Adrenal gland (tissue), 12 donors: Measurements from ENCODE around the gene OSBPL2. TPM values are rescaled to one million over a fixed set of nuclear protein-coding genes. Genes with fewer than 3 reads are reported as not detected.

Experiments used
- DNase-seq, 7 donors: peaks; one replicate each; pipeline ENCODE4 v3.0.0-alpha.2; 2019 to 2020
- H3K27ac ChIP-seq, 5 donors: fragments of 200-600 bp; sonication (generic) in 4 of 5; 1 replicate in 3 of 5; 2 replicates in 2 of 5; pipeline versions ENCODE4 v1.5.1 to v1.8.0; 2016 to 2020; ENCODE audit warnings: mild to moderate bottlenecking in 1 of 5
- H3K27me3 ChIP-seq: fragments of 200-600 bp; 2 replicates; pipeline ENCODE4 v1.8.0; 2021
- H3K36me3 ChIP-seq, 2 donors: fragments of 200-600 bp; replicated peaks in 1 of 2; 1 replicate in 1 of 2; 2 replicates in 1 of 2; pipeline versions ENCODE4 v1.5.1 to v1.8.0; 2018 to 2022
- H3K4me1 ChIP-seq, 2 donors: fragments of 200-600 bp; replicated peaks in 1 of 2; 1 replicate in 1 of 2; 2 replicates in 1 of 2; pipeline versions ENCODE4 v1.5.1 to v1.8.0; 2018 to 2021
- H3K4me3 ChIP-seq, 4 donors: fragments of 200-600 bp; sonication (generic) in 3 of 4; one replicate each; pipeline ENCODE4 v1.5.1; 2016 to 2018
- H3K9me3 ChIP-seq, 3 donors: fragments of 200-600 bp; sonication (generic) in 1 of 3; replicated peaks in 1 of 3; 1 replicate in 2 of 3; 2 replicates in 1 of 3; pipeline versions ENCODE4 v1.5.1 to v1.8.0; 2016 to 2021
- CTCF ChIP-seq, 6 experiments: fragments of 450-650 bp in 4 of 6; fragments of 200-600 bp in 2 of 6; sonication (generic) in 1 of 6; IDR thresholded peaks; 1 replicate in 5 of 6; 2 replicates in 1 of 6; pipeline versions ENCODE4 v1.5.1 to v1.8.0; 2016 to 2021; ENCODE audit warnings: antibody characterized with exemption in 6 of 6, mild to moderate bottlenecking in 2 of 6, moderate library complexity in 1 of 6
- POLR2A ChIP-seq, 2 donors: fragments of 450-650 bp; IDR thresholded peaks; one replicate each; pipeline ENCODE4 v1.6.1; 2017; ENCODE audit warnings: antibody characterized with exemption in 2 of 2, mild to moderate bottlenecking in 2 of 2, moderate library complexity in 1 of 2
- WGBS, 4 donors: extraction: QIAGEN DNeasy Blood & Tissue Kit in 2 of 4; methylation state at CpG; one replicate each; pipeline versions ENCODE4 v1.1.5 to v1.1.7; 2013 to 2017; 5-methylcytosine and 5-hydroxymethylcytosine counted together
- intact Hi-C, 2 donors: fragments of 100-400 bp; cut with DNase I; formaldehyde crosslinking; loops; one replicate each; pipeline versions ENCODE4 v1.14.1 to v1.15.0; 2022 to 2023
- polyA plus RNA-seq, 3 donors: library from polyadenylated mRNA; stranded (reverse); fragments of 200-250 nt in 2 of 3; fragments of 350-450 nt in 1 of 3; fragmentation: Illumina TruSeq in 1 of 3; extraction: RNeasy Lipid Tissue Mini Kit (QIAGEN cat#74804) in 1 of 3; gene quantifications; one replicate each; pipeline ENCODE4 v1.2.3, GENCODE V29; 2013 to 2014
- total RNA-seq, 9 donors: library from RNA; depleted of rRNA in 4 of 9; stranded (reverse); fragments of >200 nt in 4 of 9; fragments of 120-200 nt in 1 of 9; fragmentation: NEBNext Ultra II Directional in 1 of 9; extraction: Animal tissue kit (Norgen Biotek cat#: 25700) in 1 of 9; gene quantifications; one replicate each; pipeline versions ENCODE4 v1.1.0 to v1.2.4, GENCODE V29; 2013 to 2023
- donor health status: healthy with polysubstance abuse.
- donor health status: Bipolar disorder and iron deficiency.
- donor health status: DM: yes; HTN: yes; CAD: no.
- donor health status: DM: no; HTN: no; CAD: no.
- donor health status: DM: no; HTN: no; CAD: no.
- donor health status: DM: yes; HTN: yes; CAD: no.

The OSBPL2 gene
- total and polyA plus RNA-seq, 12 donors: 13.8 to 96.7 (median 37.4) TPM

- no peak for DNase-seq
- intact Hi-C loops: no loop called here
- whole genome bisulfite sequencing, 4 donors: 85 to 88% (median 87%) methylated on average over 6 to 16 of the region's 16 CpGs
- no peaks in the 10 kb centered on the region for H3K4me1 ChIP-seq
- H3K27me3 ChIP-seq: no peaks in the 10 kb centered on the region
- H3K36me3 ChIP-seq: peaks cover 0 to 78% of the 10 kb centered on the region in 2 donors
- no peak overlapping the region for H3K27ac ChIP-seq
- TF ChIP-seq CTCF (IDR thresholded peaks at IDR 0.05): no peak
- no peak for TF ChIP-seq POLR2A (IDR thresholded peaks at IDR 0.05)
- H3K4me3 ChIP-seq: no peak overlapping the region
- H3K9me3 ChIP-seq: no peaks in the 10 kb centered on the region
Observed at GRCh38 chr20:62332421-62332820, 94.1 kb downstream of the OSBPL2 start.

- no peak for DNase-seq
- Histone ChIP-seq H3K36me3 (peaks cover 0 to 78% of the 10 kb centered on the region in 2 donors), H3K9me3 (no peaks in the 10 kb centered on the region), H3K4me3 (no peak overlapping the region), H3K4me1 (no peaks in the 10 kb centered on the region), H3K27ac (no peak overlapping the region), H3K27me3 (no peaks in the 10 kb centered on the region)
- 91 to 97% (median 93%) methylated on average over 6 to 34 of the region's 34 CpGs for WGBS, 4 donors
- TF ChIP-seq CTCF (IDR thresholded peaks at IDR 0.05): no peak
- TF ChIP-seq POLR2A (IDR thresholded peaks at IDR 0.05): no peak
- intact Hi-C loops: no loop called here
Observed at GRCh38 chr20:62332989-62333819, 94.9 kb downstream of the OSBPL2 start.

- Histone ChIP-seq H3K27me3 (no peaks in the 10 kb centered on the region), H3K27ac (no peak overlapping the region), H3K4me3 (no peak overlapping the region), H3K9me3 (no peaks in the 10 kb centered on the region), H3K4me1 (no peaks in the 10 kb centered on the region), H3K36me3 (peaks cover 0 to 74% of the 10 kb centered on the region in 2 donors)
- intact Hi-C loops: no loop called here
- no peak for TF ChIP-seq CTCF (IDR thresholded peaks at IDR 0.05)
- no peak for TF ChIP-seq POLR2A (IDR thresholded peaks at IDR 0.05)
- DNase-seq: no peak
- 84 to 94% (median 89%) methylated on average over 10 to 37 of the region's 37 CpGs for WGBS, 4 donors
Observed at GRCh38 chr20:62333820-62334595, 95.7 kb downstream of the OSBPL2 start.

GRCh38 chr20:62334881-62335280 is 96.6 kb downstream of the OSBPL2 start:
- WGBS, 4 donors: 92 to 100% (median 97%) methylated on average over 3 to 13 of the region's 13 CpGs
- Histone ChIP-seq H3K36me3 (peaks cover 0 to 66% of the 10 kb centered on the region in 2 donors), H3K9me3 (no peaks in the 10 kb centered on the region), H3K27me3 (no peaks in the 10 kb centered on the region), H3K4me3 (no peak overlapping the region), H3K27ac (no peak overlapping the region), H3K4me1 (no peaks in the 10 kb centered on the region)
- intact Hi-C loops: no loop called here
- no peak for TF ChIP-seq CTCF (IDR thresholded peaks at IDR 0.05)
- TF ChIP-seq POLR2A (IDR thresholded peaks at IDR 0.05): no peak
- no peak for DNase-seq
